Mammary epithelial cell (primary cell): Measurements from ENCODE around the gene INSC.

ENCODE experiments used
- EZH2 ChIP-seq: IDR thresholded peaks from 2 replicates; pipeline ENCODE4 v1.6.1; 2012; ENCODE audit warnings: low read length, inconsistent platforms, borderline replicate concordance
- TF ChIP-seq, protein P1 (sequence below), 2 donors: IDR thresholded peaks in 1 of 2; conservative IDR thresholded peaks in 1 of 2; 2 replicates each; pipeline ENCODE4 v1.5.1; 2011 to 2012; ENCODE audit warnings: inconsistent platforms in 2 of 2, low read length in 2 of 2, mild to moderate bottlenecking in 2 of 2, control low read depth in 1 of 2, low read depth in 1 of 2; ENCODE audit not compliant: insufficient read depth in 1 of 2; ENCODE audit errors: extremely low read depth in 1 of 2

DNA sequence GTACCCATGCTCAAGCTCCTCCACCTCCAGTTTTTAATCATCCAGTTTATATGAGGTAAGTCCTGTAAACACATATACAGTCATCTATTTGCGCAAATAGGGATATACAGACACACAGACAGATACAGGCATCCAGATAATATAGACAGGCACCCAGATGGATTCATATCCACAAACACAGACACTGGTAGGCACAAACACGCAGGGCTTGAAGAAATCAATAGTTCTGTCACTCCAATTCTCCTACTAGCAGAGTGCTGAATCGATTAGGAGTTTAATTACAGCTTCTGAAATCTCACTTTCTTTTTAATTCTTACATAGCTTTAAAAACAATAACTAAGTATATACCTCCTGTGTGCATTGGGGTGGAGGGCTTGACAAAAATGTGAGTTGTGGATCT, 56.0 kb downstream of the INSC start:
- TF ChIP-seq, protein P1, sequence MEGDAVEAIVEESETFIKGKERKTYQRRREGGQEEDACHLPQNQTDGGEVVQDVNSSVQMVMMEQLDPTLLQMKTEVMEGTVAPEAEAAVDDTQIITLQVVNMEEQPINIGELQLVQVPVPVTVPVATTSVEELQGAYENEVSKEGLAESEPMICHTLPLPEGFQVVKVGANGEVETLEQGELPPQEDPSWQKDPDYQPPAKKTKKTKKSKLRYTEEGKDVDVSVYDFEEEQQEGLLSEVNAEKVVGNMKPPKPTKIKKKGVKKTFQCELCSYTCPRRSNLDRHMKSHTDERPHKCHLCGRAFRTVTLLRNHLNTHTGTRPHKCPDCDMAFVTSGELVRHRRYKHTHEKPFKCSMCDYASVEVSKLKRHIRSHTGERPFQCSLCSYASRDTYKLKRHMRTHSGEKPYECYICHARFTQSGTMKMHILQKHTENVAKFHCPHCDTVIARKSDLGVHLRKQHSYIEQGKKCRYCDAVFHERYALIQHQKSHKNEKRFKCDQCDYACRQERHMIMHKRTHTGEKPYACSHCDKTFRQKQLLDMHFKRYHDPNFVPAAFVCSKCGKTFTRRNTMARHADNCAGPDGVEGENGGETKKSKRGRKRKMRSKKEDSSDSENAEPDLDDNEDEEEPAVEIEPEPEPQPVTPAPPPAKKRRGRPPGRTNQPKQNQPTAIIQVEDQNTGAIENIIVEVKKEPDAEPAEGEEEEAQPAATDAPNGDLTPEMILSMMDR (conservative IDR thresholded peaks at IDR 0.05 in 1 of 2, IDR thresholded peaks at IDR 0.05 in 1 of 2; ENCODE audit: extremely low read depth in 1 of 2, insufficient read depth in 1 of 2, low read depth in 1 of 2, low read length in 2 of 2) = no peak
- TF ChIP-seq EZH2 = no peak
